GM12892 (cell line): Measurements from ENCODE around the gene LGR4.

Experiments used
- POLR2A ChIP-seq: IDR thresholded peaks from 2 replicates; pipeline ENCODE4 v1.6.1; 2011; ENCODE audit warnings: low read depth, low read length, control low read depth
- TAF1 ChIP-seq: IDR thresholded peaks from 2 replicates; pipeline ENCODE4 v1.6.1; 2011; ENCODE audit warnings: low read depth, mild to moderate bottlenecking, control low read depth, low read length, borderline replicate concordance

DNA sequence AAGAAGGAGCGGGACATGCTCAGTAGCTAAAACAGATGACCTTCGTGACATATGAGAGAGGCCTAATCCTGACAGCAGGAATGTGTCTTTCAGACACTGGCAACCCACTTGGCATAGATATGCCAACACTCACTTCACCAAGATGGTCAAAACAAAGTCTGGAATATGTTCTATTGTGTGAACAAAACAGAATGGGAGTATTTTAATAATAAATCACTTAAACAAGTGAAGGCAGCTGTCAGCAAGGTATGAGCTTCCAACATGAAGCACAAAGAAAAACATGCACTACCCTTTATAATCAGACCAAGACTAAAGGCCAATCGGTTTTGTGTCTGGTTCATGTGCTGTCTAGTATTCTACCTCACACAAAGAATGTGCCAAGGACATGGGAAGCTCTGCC, 132.6 kb downstream of the LGR4 start:
- TF ChIP-seq POLR2A (no peak), TAF1 (no peak)
